SK-N-MC (cell line): Measurements from ENCODE around the gene GALNT9.

Experiments used
- EZH2 ChIP-seq: fragments of 200-600 bp; sonication (generic); IDR thresholded peaks from one replicate; pipeline ENCODE4 v1.6.1; 2017; ENCODE audit warnings: antibody characterized with exemption
- FOXP2 ChIP-seq: optimal IDR thresholded peaks from 2 replicates; pipeline ENCODE3; 2011; ENCODE audit warnings: mild to moderate bottlenecking, moderate library complexity; ENCODE audit not compliant: insufficient read depth; ENCODE audit errors: extremely low read length, control extremely low read depth
- POLR2AphosphoS5 ChIP-seq: IDR thresholded peaks from 2 replicates; pipeline ENCODE4 v1.6.1; 2012; ENCODE audit warnings: mild to moderate bottlenecking, low read depth, low read length, borderline replicate concordance

DNA sequence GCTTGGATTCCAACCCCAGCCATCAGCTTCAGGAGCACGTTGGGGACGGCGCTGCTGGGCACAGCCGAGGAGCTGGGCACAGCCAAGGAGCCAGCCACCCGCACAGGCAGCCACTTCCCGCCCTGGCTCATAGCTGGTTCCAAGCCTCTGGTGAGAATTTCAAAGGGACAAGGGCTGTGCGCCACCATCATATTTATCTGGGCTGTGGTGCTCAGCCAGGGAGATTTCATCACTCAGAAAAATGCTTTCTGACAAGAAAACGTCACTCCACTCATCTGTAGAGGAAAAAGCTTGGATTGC lies 66.4 kb downstream of the GALNT9 start:
- no peak for TF ChIP-seq POLR2AphosphoS5
- TF ChIP-seq EZH2: no peak
- no peak for TF ChIP-seq FOXP2
